Renal cortex interstitium (tissue), 11 donors: ENCODE data around the gene UBAC2. TPM values are rescaled to one million over a fixed set of nuclear protein-coding genes. Genes with fewer than 3 reads are reported as not detected.
"Not testable (repeated sequence)": the region's sequence is repeated elsewhere in the genome, so short reads cannot be mapped to it uniquely, and the experiment has no call there.

Experiments
- DNase-seq, 11 donors: peaks; one replicate each; pipeline ENCODE4 v3.0.0-alpha.2; 2013; ENCODE audit warnings: low read depth in 9 of 11, low spot score in 4 of 11; ENCODE audit errors: extremely low read depth in 1 of 11
- polyA plus RNA-seq, 3 donors: library from polyadenylated mRNA; unstranded; fragments of 120-200 nt; gene quantifications; one replicate each; pipeline ENCODE4 v1.2.1, GENCODE V29; 2013; ENCODE audit not compliant: insufficient read length in 3 of 3

Gene UBAC2
- polyA plus RNA-seq, 3 donors = 77.7 to 98.0 (median 95.3) TPM

DNA sequence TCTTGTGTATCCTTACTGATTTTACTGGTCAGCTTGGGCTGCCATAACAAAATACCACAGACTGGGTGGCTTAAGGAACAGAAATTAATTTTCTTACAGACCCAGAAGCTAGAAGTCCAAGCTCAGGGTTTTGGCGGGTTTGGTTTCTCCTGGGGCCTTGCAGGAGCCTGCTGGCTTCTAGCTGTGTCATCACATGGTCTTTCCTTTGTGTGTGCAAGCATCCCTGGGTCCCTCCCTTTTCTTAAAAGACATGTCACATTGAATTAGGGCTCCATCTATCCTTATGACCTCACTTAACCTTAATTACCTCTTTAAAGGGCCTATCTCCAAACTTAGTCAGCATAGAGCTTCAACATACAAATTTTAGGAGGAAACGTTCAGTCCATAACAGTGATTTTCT, 23.4 kb downstream of the UBAC2 start:
- no peak for DNase-seq

DNA sequence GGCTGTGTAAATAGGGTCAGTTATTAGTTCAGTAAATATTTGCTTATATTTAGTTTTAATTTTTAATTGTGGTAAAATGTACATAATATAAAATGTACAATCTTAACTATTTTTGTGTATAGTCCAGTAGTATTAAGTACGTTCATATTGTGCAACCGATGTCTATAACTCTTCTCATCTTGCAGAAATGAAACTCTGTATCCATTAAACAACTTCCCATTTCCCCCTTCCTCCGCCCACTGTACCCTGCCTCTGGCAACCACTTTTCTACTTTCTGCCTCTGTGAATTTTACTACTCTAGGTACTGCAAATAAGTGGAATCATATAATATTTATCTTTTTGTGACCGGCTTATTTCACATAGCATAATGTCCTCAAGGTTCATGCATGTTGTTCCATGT, 24.4 kb downstream of the UBAC2 start:
- no peak for DNase-seq

DNA sequence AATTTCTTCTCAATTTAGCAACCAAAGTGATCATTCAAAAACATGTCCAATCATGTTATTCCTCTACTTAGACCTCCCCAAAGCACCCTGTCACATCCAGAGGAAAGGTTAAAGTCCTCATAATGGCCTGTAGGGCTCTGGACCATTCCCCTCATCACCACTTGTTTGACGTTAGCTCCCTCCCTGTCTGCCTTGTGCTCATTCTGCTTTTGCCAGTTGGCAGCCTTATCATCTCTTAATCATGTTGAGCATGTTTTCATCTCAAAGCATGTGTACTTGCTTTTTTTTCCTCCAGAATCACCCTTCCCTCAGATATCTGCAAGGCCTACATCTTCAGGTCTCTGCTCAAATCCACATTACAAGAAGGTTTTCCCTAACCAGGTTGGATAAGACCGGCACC, 25.9 kb downstream of the UBAC2 start:
- no peak for DNase-seq

DNA sequence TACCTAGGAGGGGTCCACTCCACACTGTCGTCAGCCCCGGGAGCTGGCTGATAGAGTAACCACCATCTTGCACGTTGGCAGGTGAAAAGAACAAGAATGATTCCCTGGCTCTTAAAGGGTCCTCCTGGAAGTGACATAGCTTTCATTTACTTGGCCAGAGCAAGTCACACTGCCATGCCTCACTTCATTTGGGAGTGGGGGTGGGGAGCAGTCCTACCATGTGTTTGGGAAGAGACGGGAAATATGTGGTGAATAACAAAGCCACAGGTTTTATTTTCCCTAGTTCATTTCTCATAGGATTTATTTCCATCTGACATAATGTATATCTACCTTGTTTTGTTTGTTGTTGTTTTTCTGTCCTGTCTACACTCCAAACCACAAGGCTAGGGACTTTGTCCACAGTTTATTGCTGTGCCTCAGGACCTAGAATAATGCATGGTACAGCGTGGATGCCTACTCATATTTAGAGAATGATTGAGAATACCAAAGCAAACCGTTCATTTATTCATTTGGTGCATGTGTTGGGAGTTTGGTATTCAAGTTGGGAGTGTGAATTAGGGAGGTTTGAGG, 26.8 kb downstream of the UBAC2 start:
- no peak for DNase-seq

DNA sequence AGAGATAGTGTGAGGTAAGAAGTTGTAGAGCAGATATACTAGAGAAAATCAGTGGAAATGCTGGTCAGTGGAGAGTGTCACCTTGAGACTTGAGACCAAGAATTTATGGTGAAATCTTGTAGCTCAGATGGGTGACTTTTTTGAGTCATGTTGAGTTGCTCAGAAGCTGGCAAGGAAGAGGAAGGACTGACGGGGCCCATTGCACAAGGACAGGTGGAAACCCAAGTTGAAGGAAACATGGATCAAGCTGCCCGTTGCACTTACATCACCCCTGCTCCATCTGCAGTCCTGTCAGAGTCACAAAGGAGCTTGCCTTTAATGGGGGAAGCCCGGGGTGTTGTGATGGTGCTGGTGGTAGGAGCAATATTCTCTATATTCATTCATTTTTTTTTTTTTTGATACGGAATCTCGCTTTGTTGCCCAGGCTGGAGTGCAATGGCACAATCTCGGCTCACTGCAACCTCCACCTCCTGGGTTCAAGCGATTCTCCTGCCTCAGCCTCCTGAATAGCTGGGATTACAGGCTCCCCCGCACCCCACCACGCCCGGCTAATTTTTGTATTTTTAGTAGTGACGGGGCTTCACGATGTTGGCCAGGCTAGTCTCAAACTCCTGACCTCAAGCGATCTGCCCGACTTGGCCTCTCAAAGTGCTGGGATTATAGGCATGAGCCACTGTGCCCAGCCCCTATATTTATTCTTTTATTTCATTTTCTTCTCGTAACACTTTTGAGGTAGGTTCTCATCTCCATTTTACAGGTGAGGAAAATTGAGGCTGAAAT, 27.4 kb downstream of the UBAC2 start:
- DNase-seq = no peak

DNA sequence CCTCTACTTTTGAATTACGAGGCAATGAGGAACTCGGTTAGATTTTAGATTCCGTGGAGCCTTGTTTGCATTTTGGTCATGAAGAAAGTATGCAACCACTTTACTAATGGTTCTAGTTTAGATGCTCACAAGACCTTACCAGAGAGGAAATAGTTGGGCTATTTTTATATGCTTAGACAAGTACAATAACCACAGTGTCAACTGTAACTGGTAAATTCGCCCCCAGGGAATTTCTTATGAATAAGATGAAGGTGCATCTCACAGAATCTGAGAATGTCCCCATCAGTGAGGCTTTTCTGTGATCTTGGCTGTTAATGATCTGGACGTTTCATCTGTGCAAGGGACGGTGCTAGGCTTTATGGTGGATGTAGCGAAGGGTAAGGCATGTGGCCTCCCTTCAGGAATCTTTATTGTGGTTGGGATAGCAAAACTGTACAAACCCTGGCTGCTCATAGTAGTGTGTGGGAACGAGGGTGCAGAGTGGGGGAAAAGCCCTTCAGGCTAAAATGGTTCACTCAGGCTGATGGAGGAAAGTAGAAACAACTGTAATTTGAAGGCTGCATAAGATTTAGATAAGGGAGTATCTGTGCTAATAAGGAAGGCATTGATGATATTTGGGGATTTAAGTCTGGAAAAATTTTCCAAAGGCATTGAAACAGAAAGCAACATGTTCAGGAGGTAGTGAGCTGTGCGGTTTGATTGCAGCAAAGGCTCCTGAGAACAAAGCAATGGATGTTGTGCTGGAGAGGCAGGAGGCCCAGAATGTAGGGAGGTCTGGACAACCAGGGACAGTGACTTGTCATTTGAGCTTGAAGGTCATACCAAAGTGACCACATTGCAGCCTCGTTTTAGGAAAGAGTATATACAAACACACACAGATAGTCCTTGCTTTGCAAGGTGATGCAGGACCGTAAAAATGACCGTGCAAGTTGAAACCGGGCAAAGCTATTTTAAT, 28.4 kb downstream of the UBAC2 start:
- DNase-seq = no peak

DNA sequence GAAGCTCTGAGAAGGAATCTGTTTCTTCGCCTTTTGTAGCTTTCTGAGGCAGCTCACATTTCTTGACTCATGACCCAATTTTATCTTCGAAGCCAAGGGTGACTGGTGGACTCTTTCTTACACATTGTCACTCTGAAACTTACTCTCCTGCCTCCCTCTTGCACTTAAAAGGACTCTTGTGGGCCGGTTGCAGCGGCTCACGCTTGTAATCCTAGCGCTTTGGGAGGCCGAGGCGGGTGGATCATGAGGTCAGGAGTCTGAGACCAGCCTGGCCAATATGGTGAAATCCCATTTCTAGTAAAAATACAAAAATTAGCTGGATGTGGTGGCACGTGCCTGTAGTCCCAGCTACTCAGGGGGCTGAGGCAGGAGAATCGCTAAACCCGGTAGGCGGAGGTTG, 29.9 kb downstream of the UBAC2 start:
- DNase-seq = not testable (repeated sequence)

DNA sequence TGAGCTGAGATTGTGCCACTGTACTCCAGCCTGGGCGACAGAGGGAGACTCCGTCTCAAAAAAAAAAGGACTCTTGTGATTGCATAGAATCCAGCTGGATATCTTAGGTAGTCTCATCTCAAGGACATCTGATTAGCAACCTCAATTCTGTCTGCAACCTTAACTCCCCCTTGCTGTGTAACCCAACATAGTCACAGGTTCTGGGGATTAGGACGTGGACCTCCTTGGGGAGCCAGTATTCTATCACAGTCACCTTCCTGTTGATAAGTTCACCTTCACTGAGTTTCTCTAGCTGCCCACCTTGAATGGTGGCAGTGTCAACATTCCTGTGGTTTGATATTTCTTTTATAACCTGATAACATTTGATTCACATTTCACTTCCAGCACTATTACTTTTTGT, 30.3 kb downstream of the UBAC2 start:
- DNase-seq = no peak

DNA sequence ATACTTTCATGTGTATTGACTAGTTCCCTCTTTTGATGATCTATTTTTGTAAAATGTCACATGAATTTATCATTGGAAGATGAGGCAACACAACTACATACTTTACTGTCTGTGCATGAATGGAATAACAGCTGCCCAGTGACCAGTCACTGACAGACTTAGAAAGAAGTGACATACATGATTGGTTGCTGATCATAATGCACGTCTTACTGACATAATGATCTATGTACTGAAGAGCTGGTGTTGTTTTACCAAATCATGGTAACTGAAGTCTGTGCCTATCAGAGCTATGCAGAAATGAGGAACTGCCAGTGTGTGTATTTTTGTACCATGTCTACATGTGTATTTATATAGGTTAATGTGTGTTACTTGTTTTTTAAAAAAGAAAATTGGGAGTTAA, 31.1 kb downstream of the UBAC2 start:
- DNase-seq = no peak

DNA sequence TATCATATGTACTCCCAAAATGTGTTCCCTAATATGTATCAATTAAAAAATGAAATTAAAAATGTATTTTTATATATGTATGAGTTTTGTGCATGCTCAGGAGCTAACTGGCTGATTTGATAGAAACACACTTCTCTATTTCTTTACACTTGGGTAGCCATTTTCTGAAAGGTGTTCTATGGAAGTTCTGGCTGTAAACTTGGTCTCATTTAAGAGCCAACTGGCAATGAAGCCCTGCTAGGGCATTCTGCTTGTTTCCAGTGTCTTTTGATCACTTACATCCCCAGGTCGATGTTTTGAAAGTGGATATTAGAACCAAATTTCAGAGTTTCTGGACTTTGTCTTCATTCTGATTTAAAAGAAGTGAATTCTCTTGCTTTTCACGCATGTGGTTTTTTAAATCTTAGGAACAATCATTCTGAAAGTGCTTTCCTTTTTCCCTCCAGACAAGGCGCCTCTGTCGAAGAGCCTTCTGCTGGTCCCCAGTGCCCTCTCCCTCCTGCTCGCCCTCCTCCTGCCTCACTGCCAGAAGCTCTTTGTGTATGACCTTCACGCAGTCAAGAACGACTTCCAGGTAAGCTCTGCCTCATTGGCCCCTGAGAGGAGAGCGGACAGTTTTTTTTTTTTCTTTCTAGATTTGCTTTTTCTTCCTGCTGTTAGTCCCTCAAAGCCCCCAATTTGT, 37.5 kb downstream of the UBAC2 start:
- DNase-seq = no peak

DNA sequence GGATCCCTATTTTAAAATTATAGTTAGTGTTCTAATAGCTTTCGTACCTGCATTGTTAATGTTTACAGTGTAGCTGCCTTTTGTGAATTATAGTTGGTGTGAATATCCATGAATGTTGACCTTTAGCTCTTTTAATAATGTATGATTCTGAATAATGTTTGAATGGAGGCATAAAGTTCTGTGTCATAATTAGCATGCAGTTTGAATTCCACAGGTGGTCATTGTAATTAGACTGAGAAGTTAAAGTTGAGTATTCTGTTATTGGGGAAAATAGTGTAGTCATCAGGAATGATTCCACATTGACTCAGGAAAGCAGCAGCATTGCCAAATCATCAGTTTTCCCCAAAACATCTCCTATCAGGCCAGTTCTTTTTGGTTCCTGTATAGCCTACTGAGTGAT, 45.4 kb downstream of the UBAC2 start:
- no peak for DNase-seq

DNA sequence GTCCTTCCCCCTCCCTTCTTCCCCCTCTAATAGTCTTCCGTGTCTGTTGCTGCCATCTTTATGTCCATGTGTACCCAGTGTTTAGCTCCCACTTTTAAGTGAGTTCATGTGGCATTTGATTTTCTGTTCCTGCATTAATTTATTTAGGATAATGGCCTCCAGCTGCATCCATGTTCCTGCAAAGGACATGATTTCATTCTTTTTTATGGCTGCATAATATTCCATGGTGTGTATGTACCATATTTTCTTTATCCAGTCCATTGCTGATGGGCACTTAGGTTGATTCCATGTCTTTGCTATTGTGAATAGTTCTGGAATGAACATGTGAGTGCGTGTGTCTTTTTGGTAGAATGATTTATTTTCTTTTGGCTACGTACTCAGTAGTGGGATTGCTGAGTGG, 48.5 kb downstream of the UBAC2 start:
- not testable (repeated sequence) for DNase-seq

DNA sequence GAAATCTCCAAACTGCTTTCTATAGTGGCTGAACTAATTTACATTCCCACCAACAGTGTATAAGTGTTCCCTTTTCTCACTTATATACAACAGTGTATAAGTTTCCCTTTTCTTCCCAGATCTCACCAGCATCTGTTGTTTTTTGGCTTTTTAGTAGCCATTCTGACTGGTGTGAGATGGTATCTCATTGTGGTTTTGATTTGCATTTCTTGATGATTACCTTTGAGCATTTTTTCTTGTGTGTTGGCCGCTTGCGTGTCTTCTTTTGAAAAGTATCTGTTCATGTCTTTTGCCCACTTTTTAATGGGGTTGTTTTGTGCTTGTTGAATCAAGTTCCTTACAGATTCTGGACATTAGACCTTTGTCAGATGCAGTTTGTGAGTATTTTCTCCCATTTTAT, 49.0 kb downstream of the UBAC2 start:
- DNase-seq = not testable (repeated sequence)

DNA sequence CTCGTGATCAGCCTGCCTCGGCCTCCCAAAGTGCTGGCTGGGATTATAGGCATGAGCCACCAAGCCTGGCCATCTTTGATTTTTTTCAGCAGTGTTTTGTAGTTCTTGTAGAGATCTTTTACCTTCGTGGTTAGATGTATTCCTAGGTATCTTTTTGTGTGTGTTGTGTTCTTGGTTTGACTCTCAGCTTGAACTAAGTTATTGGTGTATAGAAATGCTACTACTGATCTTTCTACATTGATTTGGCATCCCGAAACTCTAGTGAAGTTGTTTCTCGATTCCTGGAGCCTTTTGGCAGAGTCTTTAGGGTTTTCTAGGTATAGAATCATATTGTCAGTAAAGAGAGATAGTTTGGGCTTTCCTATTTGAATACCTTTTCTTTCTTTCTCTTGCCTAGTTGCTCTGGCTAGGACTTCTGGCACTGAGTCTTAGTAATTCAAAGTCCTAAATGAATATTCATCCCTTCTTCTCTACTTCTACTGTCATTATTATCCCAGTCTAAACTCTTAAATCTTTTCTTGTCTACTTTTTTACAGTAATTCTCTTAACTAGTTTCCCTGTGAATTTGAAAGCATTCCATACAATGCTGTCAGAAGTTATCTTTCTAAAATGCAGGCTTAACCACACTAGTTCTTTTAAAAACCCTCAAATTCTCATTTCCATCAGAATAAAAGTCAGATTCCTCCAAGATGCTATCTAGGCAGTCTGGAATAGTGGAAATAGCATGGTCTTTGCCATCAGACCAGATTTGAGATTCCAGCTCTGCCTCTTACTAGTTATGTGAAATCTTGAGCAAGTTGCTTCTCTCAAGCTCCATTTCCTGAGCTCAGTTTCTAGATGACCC, 50.5 kb downstream of the UBAC2 start:
- DNase-seq = no peak

DNA sequence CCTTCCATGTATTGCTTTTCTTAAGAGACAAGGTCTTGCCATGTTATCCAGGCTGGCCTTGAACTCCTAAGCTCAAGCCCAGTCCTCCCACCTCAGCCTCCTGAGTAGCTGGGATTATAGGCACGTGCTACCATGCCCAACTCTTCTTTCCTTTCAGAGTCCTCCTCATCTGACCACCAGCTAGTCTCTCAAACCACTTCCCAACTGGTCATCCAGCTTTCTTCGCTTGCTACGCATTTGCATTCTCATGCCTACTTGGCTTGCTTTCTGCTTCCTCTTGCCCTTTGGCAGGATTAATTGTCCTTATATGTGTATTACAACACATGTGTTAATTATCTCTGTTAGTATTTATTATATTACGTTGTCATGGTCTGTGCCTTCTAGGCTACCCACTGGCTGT, 51.3 kb downstream of the UBAC2 start:
- no peak for DNase-seq

DNA sequence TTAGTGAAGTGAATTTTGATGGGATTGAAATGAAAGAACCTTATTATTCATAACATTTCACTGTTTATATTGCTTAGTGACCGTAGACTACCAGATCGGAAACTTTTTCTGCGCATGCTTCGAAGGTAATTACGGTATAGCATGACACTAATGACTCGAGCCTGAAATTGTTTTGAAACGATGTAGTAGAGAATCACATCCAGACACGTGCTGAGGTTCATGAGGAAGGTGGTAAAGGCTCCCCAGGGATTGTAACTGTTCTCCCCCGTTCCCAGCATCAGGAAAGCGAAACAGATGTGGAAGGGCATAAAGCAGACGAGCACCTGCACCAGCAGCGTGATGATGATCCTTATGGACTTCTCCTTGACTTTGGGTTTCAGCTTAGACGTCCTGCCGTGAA, 54.2 kb downstream of the UBAC2 start:
- no peak for DNase-seq

DNA sequence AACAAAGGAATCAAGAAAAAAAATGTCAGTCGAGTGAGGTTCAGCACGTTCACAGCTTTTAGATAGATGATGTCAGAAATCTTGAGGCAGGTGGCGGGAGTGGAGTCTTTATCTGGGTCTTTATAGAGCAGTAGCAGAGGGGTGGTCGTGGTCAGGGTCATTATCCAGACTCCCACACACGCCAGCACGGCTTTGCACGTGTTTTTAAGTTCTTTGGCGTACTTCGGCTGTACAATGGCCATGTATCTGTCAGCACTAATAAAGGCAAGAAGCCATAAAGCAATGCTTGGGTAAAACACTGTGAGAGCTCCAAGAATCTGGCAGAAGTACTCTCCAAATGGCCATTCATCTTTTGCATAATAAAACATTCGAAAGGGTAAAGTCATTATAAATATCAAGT, 54.6 kb downstream of the UBAC2 start:
- DNase-seq = no peak

DNA sequence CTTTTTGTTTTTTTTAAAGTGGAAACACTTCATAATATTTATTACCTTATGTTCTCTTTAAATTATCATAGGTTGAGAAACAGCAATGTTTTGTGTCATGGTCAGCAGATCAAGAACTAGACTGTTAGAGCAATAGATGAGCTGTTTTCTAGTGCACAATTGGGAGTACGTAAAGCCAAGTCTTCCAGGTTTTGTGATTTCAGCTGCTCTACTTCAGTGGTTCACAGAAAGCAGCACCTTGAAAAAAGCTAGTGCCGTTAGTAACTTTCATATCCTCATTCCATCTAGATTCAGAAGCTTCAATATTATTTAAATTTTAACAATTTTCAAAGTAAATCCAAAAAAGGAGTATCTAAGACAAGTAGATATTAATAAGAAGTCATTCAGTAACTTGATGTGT, 55.6 kb downstream of the UBAC2 start:
- DNase-seq = no peak

DNA sequence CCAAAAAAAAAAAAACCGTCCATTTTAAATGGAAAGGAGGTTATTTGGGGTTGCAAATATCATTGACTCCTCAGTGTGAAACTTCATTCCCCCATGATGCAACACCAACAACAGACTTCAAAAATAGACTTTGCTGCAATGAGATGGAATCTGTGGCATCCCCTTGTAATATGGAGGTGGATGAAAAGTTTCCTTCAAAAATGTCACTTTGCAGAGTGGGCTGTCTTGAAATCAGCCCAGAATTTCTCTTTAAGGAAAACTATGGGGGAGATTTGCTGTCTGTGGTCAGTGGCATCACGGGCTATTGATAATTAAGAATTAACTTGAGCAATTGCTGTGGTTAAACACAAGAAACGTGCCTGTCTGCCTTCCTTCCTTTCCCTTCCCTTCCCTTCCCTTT, 56.1 kb downstream of the UBAC2 start:
- DNase-seq = no peak
